GM12874 (cell line): Measurements from ENCODE around the gene KRTAP26-1.

ENCODE experiments used
- CTCF ChIP-seq: IDR thresholded peaks from 2 replicates; pipeline ENCODE4 v1.5.1; 2011; ENCODE audit warnings: low read depth, mild to moderate bottlenecking, control low read depth, low read length, moderate library complexity; ENCODE audit not compliant: insufficient read depth

KRTAP26-1 gene

GRCh38 chr21:30320215-30320614, at the start of gene KRTAP26-1:
Gene KRTAP26-1, minus strand, starts transcription at chr21:30320315. Its CDS starts 280 bp downstream, at chr21:30320035.
- TF ChIP-seq CTCF, result no peak

GRCh38 chr21:30355906-30356305, 35.8 kb upstream of the KRTAP26-1 start:
- no peak for TF ChIP-seq CTCF

- TF ChIP-seq CTCF, result no peak
Observed at GRCh38 chr21:30354308-30355005, 34.3 kb upstream of the KRTAP26-1 start.

GRCh38 chr21:30351534-30351933, 31.4 kb upstream of the KRTAP26-1 start:
- TF ChIP-seq CTCF, result no peak

GRCh38 chr21:30349572-30349971, 29.5 kb upstream of the KRTAP26-1 start:
- no peak for TF ChIP-seq CTCF

GRCh38 chr21:30348506-30348905, 28.4 kb upstream of the KRTAP26-1 start, which contains the start of gene KRTAP23-1:
Gene KRTAP23-1, minus strand, starts transcription at chr21:30348606. Its CDS starts 0 bp downstream, at chr21:30348606.
- TF ChIP-seq CTCF, result no peak

GRCh38 chr21:30345014-30345413, 24.9 kb upstream of the KRTAP26-1 start:
- no peak for TF ChIP-seq CTCF
